Measurements from ENCODE around the gene IARS1.

GRCh38 chr9:92247296-92247695, 46.2 kb downstream of the IARS1 start:
- TF ChIP-seq CTCF (IDR thresholded peaks at IDR 0.05; ENCODE audit: poor library complexity, severe bottlenecking), result no peak
- TF ChIP-seq EZH2 (IDR thresholded peaks at IDR 0.05; ENCODE audit: borderline replicate concordance, insufficient read depth, low read length, poor library complexity, severe bottlenecking), result no peak
- no peak for TF ChIP-seq EP300 (conservative IDR thresholded peaks at IDR 0.05; ENCODE audit: poor library complexity, severe bottlenecking)
- TF ChIP-seq POLR2AphosphoS5 (IDR thresholded peaks at IDR 0.05), result no peak
- TF ChIP-seq TAF1 (IDR thresholded peaks at IDR 0.05; ENCODE audit: low read depth), result no peak
- TF ChIP-seq REST (IDR thresholded peaks at IDR 0.05; ENCODE audit: borderline replicate concordance), result no peak
